ENCODE measurements around the gene WDFY2. TPM values are rescaled to one million over a fixed set of nuclear protein-coding genes. Genes with fewer than 3 reads are reported as not detected.

Gene WDFY2
- total RNA-seq, 1 donor from 2014 or later = 16.2 TPM

- peaks cover 2% of the 10 kb centered on the region for H4K20me1 ChIP-seq (ENCODE audit: insufficient read depth, low read length)
- no peak overlapping the region for H3K9ac ChIP-seq (ENCODE audit: low read length)
- DNase-seq (ENCODE audit: low read depth) (no peak), FAIRE-seq (no peak)
- H3K36me3 ChIP-seq (ENCODE audit: insufficient read depth, low read length) = no peaks in the 10 kb centered on the region
- TF ChIP-seq EZH2 (IDR thresholded peaks at IDR 0.05; ENCODE audit: insufficient read depth, low read length) (no peak), CTCF (IDR thresholded peaks at IDR 0.05; ENCODE audit: insufficient read depth, low read depth, low read length) (no peak)
- Mint-ChIP-seq H3K4me3 (ENCODE audit: unreplicated experiment) (no peak overlapping the region), H3K27me3 (ENCODE audit: low read depth, unreplicated experiment) (no peaks in the 10 kb centered on the region), H3K9me3 (ENCODE audit: unreplicated experiment) (peaks cover 3% of the 10 kb centered on the region), H3K27ac (ENCODE audit: unreplicated experiment) (no peak overlapping the region), H3K36me3 (ENCODE audit: low read depth, unreplicated experiment) (peaks cover 15% of the 10 kb centered on the region), H3K4me1 (ENCODE audit: low read depth, unreplicated experiment) (peaks cover 26% of the 10 kb centered on the region)
- H3K79me2 ChIP-seq (ENCODE audit: insufficient read depth, low read length) = peaks cover 36% of the 10 kb centered on the region
- H2AFZ ChIP-seq (ENCODE audit: low read depth, low read length) = no peak overlapping the region
- H3K9me3 ChIP-seq (ENCODE audit: insufficient read depth, low read depth, low read length) = no peaks in the 10 kb centered on the region
- H3K27ac ChIP-seq (ENCODE audit: low read depth, low read length) = no peak overlapping the region
- no peaks in the 10 kb centered on the region for H3K27me3 ChIP-seq (ENCODE audit: insufficient read depth, low read length)
- peaks cover 13% of the 10 kb centered on the region for H3K4me1 ChIP-seq (ENCODE audit: insufficient read depth, low read length)
- no peak overlapping the region for H3K4me2 ChIP-seq (ENCODE audit: low read length)
- no peak overlapping the region for H3K4me3 ChIP-seq (ENCODE audit: insufficient read depth, low read depth, low read length)
Measured at GRCh38 chr13:51675877-51676276, 91.6 kb downstream of the WDFY2 start.

GRCh38 chr13:51676739-51677138, 92.5 kb downstream of the WDFY2 start:
- peaks cover 20% of the 10 kb centered on the region for H3K4me1 ChIP-seq (ENCODE audit: insufficient read depth, low read length)
- peaks cover 5% of the 10 kb centered on the region for H4K20me1 ChIP-seq (ENCODE audit: insufficient read depth, low read length)
- peaks cover 3% of the 10 kb centered on the region for H3K9me3 Mint-ChIP-seq (ENCODE audit: unreplicated experiment)
- H3K36me3 Mint-ChIP-seq (ENCODE audit: low read depth, unreplicated experiment) = peaks cover 11% of the 10 kb centered on the region
- FAIRE-seq (no peak), DNase-seq (ENCODE audit: low read depth) (no peak)
- H3K4me3 Mint-ChIP-seq (ENCODE audit: unreplicated experiment) = no peak overlapping the region
- no peak overlapping the region for H3K4me3 ChIP-seq (ENCODE audit: insufficient read depth, low read depth, low read length)
- H3K27me3 Mint-ChIP-seq (ENCODE audit: low read depth, unreplicated experiment) = no peaks in the 10 kb centered on the region
- H2AFZ ChIP-seq (ENCODE audit: low read depth, low read length) = no peak overlapping the region
- peaks cover 35% of the 10 kb centered on the region for H3K79me2 ChIP-seq (ENCODE audit: insufficient read depth, low read length)
- no peaks in the 10 kb centered on the region for H3K9me3 ChIP-seq (ENCODE audit: insufficient read depth, low read depth, low read length)
- no peaks in the 10 kb centered on the region for H3K36me3 ChIP-seq (ENCODE audit: insufficient read depth, low read length)
- H3K4me2 ChIP-seq (ENCODE audit: low read length) = no peak overlapping the region
- H3K27ac Mint-ChIP-seq (ENCODE audit: unreplicated experiment) = no peak overlapping the region
- no peaks in the 10 kb centered on the region for H3K27me3 ChIP-seq (ENCODE audit: insufficient read depth, low read length)
- H3K27ac ChIP-seq (ENCODE audit: low read depth, low read length) = no peak overlapping the region
- H3K4me1 Mint-ChIP-seq (ENCODE audit: low read depth, unreplicated experiment) = peaks cover 32% of the 10 kb centered on the region
- no peak overlapping the region for H3K9ac ChIP-seq (ENCODE audit: low read length)
- TF ChIP-seq CTCF (IDR thresholded peaks at IDR 0.05; ENCODE audit: insufficient read depth, low read depth, low read length) (no peak), EZH2 (IDR thresholded peaks at IDR 0.05; ENCODE audit: insufficient read depth, low read length) (no peak)

- no peaks in the 10 kb centered on the region for H3K27me3 Mint-ChIP-seq (ENCODE audit: low read depth, unreplicated experiment)
- Histone ChIP-seq H3K4me1 (ENCODE audit: insufficient read depth, low read length) (peaks cover 22% of the 10 kb centered on the region), H3K36me3 (ENCODE audit: insufficient read depth, low read length) (no peaks in the 10 kb centered on the region), H3K4me3 (ENCODE audit: insufficient read depth, low read depth, low read length) (no peak overlapping the region), H3K27me3 (ENCODE audit: insufficient read depth, low read length) (no peaks in the 10 kb centered on the region), H3K4me2 (ENCODE audit: low read length) (no peak overlapping the region), H3K79me2 (ENCODE audit: insufficient read depth, low read length) (peaks cover 36% of the 10 kb centered on the region), H2AFZ (ENCODE audit: low read depth, low read length) (no peak overlapping the region), H3K27ac (ENCODE audit: low read depth, low read length) (no peak overlapping the region), H3K9ac (ENCODE audit: low read length) (no peak overlapping the region), H4K20me1 (ENCODE audit: insufficient read depth, low read length) (peaks cover 7% of the 10 kb centered on the region), H3K9me3 (ENCODE audit: insufficient read depth, low read depth, low read length) (no peaks in the 10 kb centered on the region)
- peaks cover 37% of the 10 kb centered on the region for H3K4me1 Mint-ChIP-seq (ENCODE audit: low read depth, unreplicated experiment)
- FAIRE-seq (no peak), DNase-seq (ENCODE audit: low read depth) (no peak)
- TF ChIP-seq CTCF (IDR thresholded peaks at IDR 0.05; ENCODE audit: insufficient read depth, low read depth, low read length) (no peak), EZH2 (IDR thresholded peaks at IDR 0.05; ENCODE audit: insufficient read depth, low read length) (no peak)
- no peak overlapping the region for H3K4me3 Mint-ChIP-seq (ENCODE audit: unreplicated experiment)
- H3K36me3 Mint-ChIP-seq (ENCODE audit: low read depth, unreplicated experiment) = peaks cover 11% of the 10 kb centered on the region
- H3K27ac Mint-ChIP-seq (ENCODE audit: unreplicated experiment) = no peak overlapping the region
- H3K9me3 Mint-ChIP-seq (ENCODE audit: unreplicated experiment) = no peaks in the 10 kb centered on the region
Measured at GRCh38 chr13:51678420-51678819, 94.2 kb downstream of the WDFY2 start.
